ENCODE measurements around the gene RPS24.
"Not testable (repeated sequence)": the region's sequence is repeated elsewhere in the genome, so short reads cannot be mapped to it uniquely, and the experiment has no call there.

RPS24 gene

GRCh38 chr10:78033637-78034470 is at the start of gene RPS24:
RPS24 (plus strand) TSS chr10:78033863; CDS start chr10:78033902, 39 bp downstream.
- peak within 1 kb of the TSS; percentile 91 for H3K4me3 ChIP-seq (ENCODE audit: low read depth, low read length)
- no peak for TF ChIP-seq CTCF (IDR thresholded peaks at IDR 0.05; ENCODE audit: borderline replicate concordance, insufficient read depth, low read depth, low read length)

- H3K4me3 ChIP-seq (ENCODE audit: low read depth, low read length): no peak overlapping the region
- TF ChIP-seq CTCF (IDR thresholded peaks at IDR 0.05; ENCODE audit: borderline replicate concordance, insufficient read depth, low read depth, low read length): no peak
These were observed 48.7 kb upstream of the RPS24 start for GRCh38 chr10:77984986-77985385.

- H3K4me3 ChIP-seq (ENCODE audit: low read depth, low read length): no peak overlapping the region
- no peak for TF ChIP-seq CTCF (IDR thresholded peaks at IDR 0.05; ENCODE audit: borderline replicate concordance, insufficient read depth, low read depth, low read length)
These were observed 45.9 kb upstream of the RPS24 start for GRCh38 chr10:77987671-77988255.

GRCh38 chr10:77989081-77989724 is 44.5 kb upstream of the RPS24 start:
- TF ChIP-seq CTCF (IDR thresholded peaks at IDR 0.05; ENCODE audit: borderline replicate concordance, insufficient read depth, low read depth, low read length): no peak
- H3K4me3 ChIP-seq (ENCODE audit: low read depth, low read length): no peak overlapping the region

- no peak overlapping the region for H3K4me3 ChIP-seq (ENCODE audit: low read depth, low read length)
- TF ChIP-seq CTCF (IDR thresholded peaks at IDR 0.05; ENCODE audit: borderline replicate concordance, insufficient read depth, low read depth, low read length): no peak
These were observed 40.0 kb upstream of the RPS24 start for GRCh38 chr10:77993620-77994019.

- H3K4me3 ChIP-seq (ENCODE audit: low read depth, low read length): not testable (repeated sequence)
These were observed 34.9 kb upstream of the RPS24 start for GRCh38 chr10:77998780-77999179.

GRCh38 chr10:78000206-78000605 is 33.5 kb upstream of the RPS24 start:
- no peak for TF ChIP-seq CTCF (IDR thresholded peaks at IDR 0.05; ENCODE audit: borderline replicate concordance, insufficient read depth, low read depth, low read length)
- no peak overlapping the region for H3K4me3 ChIP-seq (ENCODE audit: low read depth, low read length)
